H54 (cell line): ENCODE results near the gene ADAMTSL5.

Source experiments
- DNase-seq: peaks from one replicate; pipeline ENCODE4 v3.0.0; 2011; ENCODE audit warnings: low spot score, mixed read lengths; ENCODE audit not compliant: insufficient read length
- FAIRE-seq: peaks from 3 replicates; lab custom pipeline; 2011; peaks lifted over from hg19 to GRCh38; lab: Jason Lieb, UNC
- POLR2A ChIP-seq: IDR thresholded peaks from 2 replicates; pipeline ENCODE4 v1.6.1; 2011; ENCODE audit warnings: low read depth, mild to moderate bottlenecking, low read length

The ADAMTSL5 gene

DNA sequence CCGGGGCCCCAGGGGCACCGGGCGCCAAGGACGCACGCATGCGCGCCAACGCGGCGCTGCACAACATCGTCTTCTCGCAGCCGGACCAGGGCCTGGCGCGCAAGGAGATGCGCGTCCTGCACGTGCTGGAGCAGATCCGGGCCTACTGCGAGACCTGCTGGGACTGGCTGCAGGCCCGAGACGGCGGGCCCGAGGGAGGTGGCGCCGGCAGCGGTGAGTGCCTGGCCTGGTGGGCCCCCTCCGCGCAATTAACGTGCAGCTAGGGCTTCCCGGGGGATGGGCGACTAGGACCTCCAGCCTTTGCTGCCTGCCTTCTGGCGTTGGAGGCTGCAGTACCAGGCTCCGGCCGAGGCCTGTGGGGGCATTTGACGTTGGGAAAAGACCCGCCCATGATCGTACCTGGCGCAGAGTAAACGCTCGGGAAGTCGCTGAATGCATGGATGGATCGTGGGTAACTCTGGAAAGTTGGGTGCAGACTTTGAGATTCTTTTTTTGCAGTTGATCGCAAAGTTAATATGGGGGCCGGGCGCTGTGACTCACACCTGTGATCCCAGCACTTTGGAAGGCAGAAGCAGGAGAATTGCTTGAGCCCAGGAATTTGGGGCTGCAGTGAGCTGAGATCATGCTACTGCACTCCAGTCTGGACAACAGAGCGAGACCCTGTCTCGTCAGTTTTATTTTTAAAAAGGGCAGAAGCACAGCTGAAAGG is 55.6 kb downstream of the ADAMTSL5 start:
- FAIRE-seq (no peak), DNase-seq (no peak)
- TF ChIP-seq POLR2A, result no peak

DNA sequence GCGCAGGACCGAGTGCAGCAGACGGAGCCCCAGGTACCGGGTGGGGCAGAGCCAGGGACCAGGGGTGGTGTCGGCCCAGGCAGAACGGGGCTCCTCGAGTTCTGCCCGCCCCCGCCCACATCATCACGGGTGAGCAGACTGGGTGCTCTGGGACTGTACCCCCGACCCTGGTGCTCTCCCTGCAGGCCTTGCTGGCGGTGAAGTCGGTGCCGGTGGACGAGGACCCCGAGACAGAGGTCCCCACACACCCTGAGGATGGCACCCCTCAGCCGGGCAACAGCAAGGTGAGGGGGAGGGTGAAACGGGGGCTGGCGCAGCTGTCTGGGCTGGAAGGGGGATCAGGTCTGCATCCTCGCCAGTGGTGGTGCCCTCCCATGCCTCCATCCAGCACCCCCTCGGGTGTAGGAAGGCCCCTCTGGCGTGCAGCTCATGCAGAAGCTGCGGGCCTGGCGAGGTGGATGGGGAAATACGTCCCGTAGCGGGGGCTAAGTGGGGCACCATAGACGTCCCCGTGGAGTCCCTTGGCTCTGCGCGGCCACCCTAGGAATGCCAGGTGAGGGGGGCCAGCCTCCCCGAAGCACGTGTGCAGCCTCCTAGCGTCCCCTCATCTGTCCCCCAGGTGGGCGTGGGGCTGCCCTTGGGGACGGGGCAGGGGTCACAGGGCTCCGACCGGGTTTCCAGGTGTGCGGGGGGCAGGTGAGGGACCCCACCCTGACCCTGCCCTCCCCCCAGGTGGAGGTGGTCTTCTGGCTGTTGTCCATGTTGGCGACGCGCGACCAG is 56.5 kb downstream of the ADAMTSL5 start:
- no peak for DNase-seq
- FAIRE-seq, result no peak
- no peak for TF ChIP-seq POLR2A

DNA sequence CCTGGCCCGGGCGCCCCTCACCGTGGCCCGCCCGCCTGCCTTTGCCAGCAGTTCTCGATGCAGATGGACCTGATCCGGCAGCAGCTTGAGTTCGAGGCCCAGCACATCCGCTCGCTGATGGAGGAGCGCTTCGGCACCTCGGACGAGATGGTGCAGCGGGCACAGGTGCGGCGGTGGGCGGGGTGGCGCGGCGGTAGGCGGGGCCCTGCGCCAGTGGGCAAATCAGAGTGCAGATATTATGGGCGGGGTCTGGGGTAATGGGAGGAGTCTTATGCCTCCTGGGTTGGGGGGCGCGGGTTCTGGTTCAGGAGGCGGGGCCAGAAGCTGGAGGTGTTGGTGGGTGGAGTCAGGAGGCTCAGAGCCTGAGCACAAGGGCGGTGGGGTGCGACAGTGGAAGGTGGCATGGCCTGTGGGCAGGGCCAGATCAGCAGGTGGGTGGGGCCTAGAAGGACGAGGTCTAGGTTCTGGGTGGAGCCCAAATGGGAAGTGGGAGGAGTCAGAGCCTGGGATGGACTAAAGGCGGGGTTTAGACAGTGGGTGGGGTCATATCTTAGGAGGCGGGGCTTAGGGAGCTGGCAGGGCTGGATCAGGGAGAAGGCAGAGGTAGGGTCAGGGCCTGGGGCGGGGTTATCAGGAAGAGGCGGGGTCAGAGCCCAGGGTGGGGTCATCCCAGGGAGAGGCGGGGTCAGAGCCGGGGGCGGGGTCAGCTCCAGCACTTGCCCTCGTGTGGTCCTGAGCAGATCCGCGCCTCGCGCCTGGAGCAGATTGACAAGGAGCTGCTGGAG is 57.3 kb downstream of the ADAMTSL5 start:
- DNase-seq, result peak; percentile 89
- TF ChIP-seq POLR2A, result no peak
- FAIRE-seq, result no peak
